H1 (cell line): Measurements from ENCODE around the gene UBD. TPM values are rescaled to one million over a fixed set of nuclear protein-coding genes. Genes with fewer than 3 reads are reported as not detected.

ENCODE experiments used
- CTCF ChIA-PET: fragments of 300-600 bp; sonication (Branson Sonifier 250); formaldehyde crosslinking; loops from one replicate; lab custom pipeline; 2021; ENCODE audit not compliant: partially characterized antibody; lab: Charles Lee
- POLR2A ChIA-PET: fragments of 300-600 bp; sonication (Branson Sonifier 250); formaldehyde crosslinking; loops from one replicate; lab custom pipeline; 2021; ENCODE audit warnings: inconsistent platforms; ENCODE audit not compliant: partially characterized antibody; lab: Charles Lee
- DNase-seq, 2 experiments: peaks; one replicate each; pipeline versions ENCODE4 v3.0.0 to v3.0.0-alpha.2; 2010 to 2022; ENCODE audit warnings: low spot score in 2 of 2, low read depth in 1 of 2, mixed read lengths in 1 of 2
- FAIRE-seq: peaks from 2 replicates; lab custom pipeline; 2011; peaks lifted over from hg19 to GRCh38; lab: Jason Lieb, UNC
- H2AFZ ChIP-seq: 2 replicates; pipeline ENCODE4 v1.8.1; 2012; ENCODE audit warnings: low read length, inconsistent platforms
- H2AK5ac ChIP-seq: 2 replicates; pipeline ENCODE4 v1.6.1; 2013; ENCODE audit warnings: low read depth, low read length
- H2BK120ac ChIP-seq: replicated peaks from 2 replicates; pipeline ENCODE3; 2013; ENCODE audit warnings: low read depth, low read length, inconsistent platforms
- H2BK12ac ChIP-seq: 2 replicates; pipeline ENCODE4 v1.6.1; 2013; ENCODE audit warnings: low read depth, low read length
- H2BK15ac ChIP-seq: 2 replicates; pipeline ENCODE4 v1.6.1; 2013; ENCODE audit warnings: low read length
- H2BK20ac ChIP-seq: 2 replicates; pipeline ENCODE4 v1.6.1; 2013; ENCODE audit warnings: low read length
- H2BK5ac ChIP-seq: 2 replicates; pipeline ENCODE4 v1.6.1; 2013; ENCODE audit warnings: low read depth, low read length
- H3K14ac ChIP-seq: 2 replicates; pipeline ENCODE4 v1.6.1; 2013; ENCODE audit warnings: inconsistent platforms; ENCODE audit not compliant: insufficient read length
- H3K18ac ChIP-seq: 2 replicates; pipeline ENCODE4 v1.6.1; 2013; ENCODE audit warnings: low read length; ENCODE audit errors: extremely low read depth
- H3K23ac ChIP-seq: 2 replicates; pipeline ENCODE4 v1.6.1; 2013; ENCODE audit warnings: inconsistent platforms; ENCODE audit not compliant: insufficient read length
- H3K23me2 ChIP-seq: 2 replicates; pipeline ENCODE4 v1.6.1; 2013; ENCODE audit warnings: low read depth, low read length
- H3K27ac ChIP-seq: 2 replicates; pipeline ENCODE4 v1.6.1; 2011; ENCODE audit warnings: low read depth, low read length, inconsistent platforms
- H3K27me3 ChIP-seq, 4 experiments: replicated peaks in 1 of 4; 1 replicate in 1 of 4; 2 replicates in 3 of 4; pipeline versions ENCODE4 v1.6.1 to v1.8.1; 2011 to 2013; ENCODE audit warnings: low read length in 3 of 4, mild to moderate bottlenecking in 3 of 4, inconsistent platforms in 2 of 4, mixed read lengths in 2 of 4, moderate library complexity in 1 of 4; ENCODE audit not compliant: control insufficient read depth in 3 of 4, insufficient read depth in 3 of 4; ENCODE audit errors: extremely low read depth in 1 of 4
- H3K36me3 ChIP-seq, 4 experiments: 2 replicates each; pipeline versions ENCODE4 v1.6.1 to v1.8.1; 2011 to 2013; ENCODE audit warnings: mild to moderate bottlenecking in 4 of 4, low read length in 3 of 4, moderate library complexity in 2 of 4, control low read depth in 1 of 4, inconsistent platforms in 1 of 4; ENCODE audit not compliant: insufficient read depth in 4 of 4, control insufficient read depth in 2 of 4
- H3K4ac ChIP-seq: replicated peaks from 2 replicates; pipeline ENCODE3; 2013; ENCODE audit warnings: low read length, low read depth, mixed read lengths, inconsistent platforms; ENCODE audit not compliant: insufficient read length
- H3K4me1 ChIP-seq, 4 experiments: replicated peaks in 1 of 4; 1 replicate in 1 of 4; 2 replicates in 3 of 4; pipeline versions ENCODE4 v1.6.1 to v1.8.1; 2011 to 2013; ENCODE audit warnings: low read length in 3 of 4, inconsistent platforms in 2 of 4, mixed read lengths in 1 of 4; ENCODE audit not compliant: insufficient read depth in 4 of 4, control insufficient read depth in 3 of 4
- H3K4me2 ChIP-seq, 2 experiments: 2 replicates each; pipeline versions ENCODE4 v1.6.1 to v1.8.1; 2011 to 2013; ENCODE audit warnings: low read depth in 2 of 2, low read length in 2 of 2, control low read depth in 1 of 2, inconsistent platforms in 1 of 2, mild to moderate bottlenecking in 1 of 2; ENCODE audit not compliant: insufficient read depth in 1 of 2
- H3K4me3 ChIP-seq, 4 experiments: fragments of 200-600, 300-600 bp in 1 of 4; sonication (generic), shearing (Covaris generic), sonication (Bioruptor Twin) in 1 of 4; 2 replicates each; pipeline versions ENCODE4 v1.5.1 to v1.8.1; 2011 to 2016; ENCODE audit warnings: low read length in 4 of 4, low read depth in 3 of 4, control low read depth in 2 of 4, inconsistent platforms in 2 of 4, mild to moderate bottlenecking in 2 of 4, mixed read lengths in 1 of 4, moderate library complexity in 1 of 4; ENCODE audit not compliant: insufficient read depth in 2 of 4; ENCODE audit errors: extremely low read depth in 1 of 4
- H3K56ac ChIP-seq: replicated peaks from 2 replicates; pipeline ENCODE3; 2013; ENCODE audit warnings: low read depth, mild to moderate bottlenecking, mixed read lengths, low read length, inconsistent platforms; ENCODE audit not compliant: insufficient read length
- H3K79me1 ChIP-seq: 2 replicates; pipeline ENCODE4 v1.6.1; 2013; ENCODE audit warnings: low read depth, low read length, control low read depth
- H3K79me2 ChIP-seq, 2 experiments: 2 replicates each; pipeline versions ENCODE4 v1.6.1 to v1.8.1; 2012 to 2013; ENCODE audit warnings: low read length in 2 of 2, mild to moderate bottlenecking in 2 of 2, inconsistent platforms in 1 of 2; ENCODE audit not compliant: insufficient read depth in 2 of 2, control insufficient read depth in 1 of 2
- H3K9ac ChIP-seq, 4 experiments: replicated peaks in 1 of 4; 1 replicate in 1 of 4; 2 replicates in 3 of 4; pipeline versions ENCODE4 v1.6.1 to v1.8.1; 2011 to 2013; ENCODE audit warnings: low read depth in 3 of 4, low read length in 3 of 4, control low read depth in 2 of 4, mild to moderate bottlenecking in 2 of 4, moderate library complexity in 2 of 4, inconsistent platforms in 1 of 4; ENCODE audit errors: extremely low read depth in 1 of 4
- H3K9me3 ChIP-seq, 2 experiments: 2 replicates each; pipeline versions ENCODE4 v1.6.1 to v1.8.1; 2012 to 2013; ENCODE audit warnings: mild to moderate bottlenecking in 2 of 2, moderate library complexity in 2 of 2, control low read depth in 1 of 2, inconsistent platforms in 1 of 2, low read depth in 1 of 2, low read length in 1 of 2, mixed read lengths in 1 of 2; ENCODE audit not compliant: insufficient read depth in 2 of 2
- H4K20me1 ChIP-seq, 2 experiments: replicated peaks in 1 of 2; 2 replicates each; pipeline versions ENCODE3 to v1.8.1; 2011 to 2013; ENCODE audit warnings: inconsistent platforms in 2 of 2, low read length in 2 of 2, mild to moderate bottlenecking in 1 of 2; ENCODE audit not compliant: insufficient read depth in 2 of 2, control insufficient read depth in 1 of 2
- H4K5ac ChIP-seq: 2 replicates; pipeline ENCODE4 v1.6.1; 2013; ENCODE audit warnings: low read length, low read depth, mixed read lengths, inconsistent platforms; ENCODE audit not compliant: insufficient read length
- H4K8ac ChIP-seq: 2 replicates; pipeline ENCODE4 v1.8.0; 2013; ENCODE audit warnings: mild to moderate bottlenecking, moderate library complexity, low read length, inconsistent platforms; ENCODE audit not compliant: insufficient read depth; ENCODE audit errors: extremely low read depth
- H4K91ac ChIP-seq: replicated peaks from 2 replicates; pipeline ENCODE3; 2013; ENCODE audit warnings: low read length, mixed read lengths, inconsistent platforms; ENCODE audit not compliant: insufficient read length
- ASH2L ChIP-seq: fragments of 200-600, 300-600 bp; sonication (generic); IDR thresholded peaks from one replicate; pipeline ENCODE4 v1.7.1; 2017; ENCODE audit warnings: low read length
- CBX8 ChIP-seq: fragments of 300-800, 300-1000 bp; sonication (generic); IDR thresholded peaks from 2 replicates; pipeline ENCODE4 v1.7.1; 2016; ENCODE audit warnings: low read depth, low read length, borderline replicate concordance
- CHD2 ChIP-seq: IDR thresholded peaks from 2 replicates; pipeline ENCODE4 v1.6.1; 2012; ENCODE audit warnings: low read length, improper control_type of control experiment
- MAFK ChIP-seq: IDR thresholded peaks from 2 replicates; pipeline ENCODE4 v1.6.1; 2012; ENCODE audit warnings: low read depth, mild to moderate bottlenecking, improper control_type of control experiment, low read length
- TBP ChIP-seq: IDR thresholded peaks from 2 replicates; pipeline ENCODE4 v1.6.1; 2011; ENCODE audit warnings: low read depth, low read length, improper control_type of control experiment
- WGBS, 2 experiments: shearing (Covaris generic) in 1 of 2; methylation state at CpG; one replicate each; pipeline versions ENCODE4 v1.1.6 to v1.1.7; 2013 to 2015; ENCODE audit warnings: low lambda C conversion rate in 2 of 2, mixed read lengths in 2 of 2, inconsistent platforms in 1 of 2, low coverage in 1 of 2, missing lambda C conversion rate in 1 of 2; ENCODE audit not compliant: insufficient replicate concordance in 2 of 2, insufficient coverage in 1 of 2, insufficient read length in 1 of 2; ENCODE audit errors: extremely low coverage in 1 of 2, missing lambda C conversion rate in 1 of 2; 5-methylcytosine and 5-hydroxymethylcytosine counted together
- polyA plus RNA-seq, 7 experiments: library from polyadenylated mRNA; depleted of rRNA in 3 of 7; stranded (reverse) in 5 of 7; unstranded in 2 of 7; fragments of >200 nt in 5 of 7; fragments of 200-250 nt in 2 of 7; gene quantifications; 1 replicate in 5 of 7; 2 replicates in 1 of 7; 4 replicates in 1 of 7; pipeline versions ENCODE4 v1.2.1 to v1.2.3, GENCODE V29; 2011 to 2013; ENCODE audit warnings: missing spikeins in 2 of 7, mixed read lengths in 2 of 7
- total RNA-seq: library from RNA; stranded (reverse); fragmentation: NEBNext Ultra II Directional; extraction: Animal tissue kit (Norgen Biotek cat#: 25700); gene quantifications from 2 replicates; pipeline ENCODE4 v1.2.1, GENCODE V29; 2021

Gene UBD
- total and polyA plus RNA-seq, 2 of the 8 experiments (the other 6 are each of a cell fraction or from before 2014, with no cell fraction given) = 0.23 TPM; not detected in 1

DNA sequence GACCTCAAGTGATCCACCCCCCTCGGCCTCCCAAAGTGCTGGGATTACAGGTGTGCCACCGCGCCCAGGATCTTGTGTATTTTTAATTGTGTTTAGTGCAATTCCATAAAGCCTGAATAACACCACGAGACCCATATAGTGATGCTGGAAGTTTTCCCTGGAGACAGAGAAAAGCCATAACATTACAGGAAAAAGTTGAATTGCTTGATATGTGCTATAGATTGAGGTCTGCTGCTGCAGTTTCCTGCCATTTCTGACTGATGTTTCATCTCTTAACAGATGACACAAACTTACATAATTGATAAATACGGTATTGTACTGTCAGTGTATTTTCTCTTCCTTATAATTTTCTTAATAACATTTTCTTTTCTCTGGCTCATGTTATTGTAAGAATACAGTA is 7.3 kb upstream of the UBD start:
- ChIA-PET POLR2A (interaction anchor here (0.6 to 0.9 kb wide), 2 partner anchors 18 to 28 kb away, joined by 3 read pairs; partner anchors contain the start of gene OR2H2), CTCF (no interaction called here)
- Histone ChIP-seq H3K23ac (no peak overlapping the region), H3K27me3 (no peaks in the 10 kb centered on the region), H2BK20ac (no peak overlapping the region), H3K14ac (no peak overlapping the region), H3K4ac (no peak overlapping the region), H3K9me3 (no peaks in the 10 kb centered on the region), H3K4me2 (no peak overlapping the region), H3K4me1 (no peaks in the 10 kb centered on the region), H4K5ac (no peak overlapping the region), H4K91ac (no peak overlapping the region), H3K4me3 (no peak overlapping the region), H3K18ac (no peak overlapping the region), H3K79me2 (no peaks in the 10 kb centered on the region), H3K36me3 (no peaks in the 10 kb centered on the region), H2AFZ (no peak overlapping the region), H3K27ac (no peak overlapping the region), H2BK5ac (no peak overlapping the region), H2BK12ac (no peak overlapping the region), H3K79me1 (no peaks in the 10 kb centered on the region), H3K23me2 (no peaks in the 10 kb centered on the region), H2BK15ac (no peak overlapping the region), H4K20me1 (no peaks in the 10 kb centered on the region), H3K9ac (no peak overlapping the region), H4K8ac (no peak overlapping the region), H2AK5ac (no peak overlapping the region), H2BK120ac (no peak overlapping the region), H3K56ac (no peak overlapping the region)
- TF ChIP-seq CBX8 (no peak), CHD2 (no peak), MAFK (no peak), ASH2L (no peak), TBP (no peak)
- DNase-seq (no peak), FAIRE-seq (no peak)
- 88% methylated on average over 5 of the region's 5 CpGs; no CpG with 5 or more reads in 1 of the 2 experiments for WGBS, 2 experiments
